Stomach (tissue), 9 donors: ENCODE data around the gene IPCEF1. TPM values are rescaled to one million over a fixed set of nuclear protein-coding genes. Genes with fewer than 3 reads are reported as not detected.

Source experiments
- DNase-seq, 2 donors: peaks; one replicate each; pipeline versions ENCODE4 v3.0.0 to v3.0.0-alpha.2; 2013 to 2019
- H3K27ac ChIP-seq, 5 donors: fragments of 200-600 bp in 4 of 5; sonication (generic) in 4 of 5; one replicate each; pipeline ENCODE4 v1.5.1; 2013 to 2019; ENCODE audit warnings: mild to moderate bottlenecking in 1 of 5, moderate library complexity in 1 of 5
- H3K27me3 ChIP-seq, 3 donors: fragments of 200-600 bp; sonication (generic); one replicate each; pipeline ENCODE4 v1.5.1; 2017 to 2019; ENCODE audit warnings: mixed run types in 1 of 3
- H3K36me3 ChIP-seq, 4 donors: fragments of 200-600 bp; sonication (generic); 1 replicate in 3 of 4; 2 replicates in 1 of 4; pipeline ENCODE4 v1.5.1; 2016 to 2019
- H3K4me1 ChIP-seq, 4 donors: fragments of 200-600 bp; sonication (generic); one replicate each; pipeline ENCODE4 v1.5.1; 2016 to 2019
- H3K4me3 ChIP-seq, 4 donors: fragments of 200-600 bp; sonication (generic) in 3 of 4; one replicate each; pipeline ENCODE4 v1.5.1; 2016 to 2019; ENCODE audit warnings: mild to moderate bottlenecking in 1 of 4
- H3K9me3 ChIP-seq, 4 donors: fragments of 200-600 bp; sonication (generic); one replicate each; pipeline ENCODE4 v1.5.1; 2016 to 2019
- EP300 ChIP-seq: sonication (generic); formaldehyde crosslinking; IDR thresholded peaks from one replicate; pipeline ENCODE4 v1.6.1; 2017; ENCODE audit warnings: antibody characterized with exemption
- POLR2A ChIP-seq, 4 donors: fragments of 450-650 bp; IDR thresholded peaks; one replicate each; pipeline ENCODE4 v1.6.1; 2016; ENCODE audit warnings: antibody characterized with exemption in 4 of 4, control low read depth in 2 of 4, mild to moderate bottlenecking in 1 of 4, moderate library complexity in 1 of 4
- POLR2AphosphoS5 ChIP-seq, 3 donors: sonication (generic); formaldehyde crosslinking; IDR thresholded peaks; one replicate each; pipeline ENCODE4 v1.6.1; 2016; ENCODE audit warnings: antibody characterized with exemption in 3 of 3
- WGBS, 5 donors: extraction: QIAGEN DNeasy Blood & Tissue Kit in 3 of 5; methylation state at CpG; one replicate each; pipeline versions ENCODE4 v1.1.5 to v1.1.7; 2013 to 2018; 5-methylcytosine and 5-hydroxymethylcytosine counted together
- intact Hi-C: fragments of 100-400 bp; cut with DNase I; formaldehyde crosslinking; loops from one replicate; pipeline ENCODE4 v1.15.1; 2023; ENCODE audit warnings: low total_unique reads
- polyA plus RNA-seq, 3 donors: library from polyadenylated mRNA; stranded (reverse); fragments of 200-250 nt; gene quantifications; one replicate each; pipeline ENCODE4 v1.2.3, GENCODE V29; 2013
- total RNA-seq, 5 donors: library from RNA; depleted of rRNA; stranded (reverse); fragments of >200 nt; gene quantifications; one replicate each; pipeline versions ENCODE4 v1.1.0 to v1.2.3, GENCODE V29; 2014 to 2016
- TF ChIP-seq, protein P1 (sequence below), 7 experiments: fragments of 450-650 bp in 4 of 7; fragments of 200-600 bp in 3 of 7; sonication (generic) in 3 of 7; IDR thresholded peaks; one replicate each; pipeline ENCODE4 v1.5.1; 2016 to 2019; ENCODE audit warnings: antibody characterized with exemption in 7 of 7, control low read depth in 2 of 7, mild to moderate bottlenecking in 1 of 7
- donor health status: healthy with polysubstance abuse.
- donor health status: Bipolar disorder and iron deficiency.
- donor health status: healthy.

IPCEF1 gene
- total and polyA plus RNA-seq, 8 donors = under 0.01 to 47.1 (median 1.4) TPM; not detected in 2

DNA sequence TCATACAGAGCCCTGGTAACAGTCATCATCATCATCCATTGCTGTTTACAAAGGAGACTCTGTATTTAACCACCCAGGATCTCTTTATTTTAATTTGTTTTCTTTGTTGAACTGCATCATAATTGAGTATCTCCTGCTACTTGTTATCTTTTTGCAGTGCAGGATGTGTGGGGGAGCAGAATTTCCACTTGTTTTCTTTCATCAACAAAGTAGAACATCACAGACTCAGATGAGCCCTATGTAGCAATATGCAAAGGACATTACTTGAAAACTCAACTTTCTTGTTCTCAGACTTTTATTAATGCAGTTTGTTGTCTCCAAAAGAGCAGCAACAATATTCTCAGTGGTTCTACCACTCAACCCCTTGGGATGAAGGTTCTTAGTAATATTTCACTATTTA is 38.7 kb upstream of the IPCEF1 start:
- no peak for DNase-seq
- no peaks in the 10 kb centered on the region for H3K4me1 ChIP-seq
- H3K27me3 ChIP-seq = no peaks in the 10 kb centered on the region
- H3K9me3 ChIP-seq = no peaks in the 10 kb centered on the region
- TF ChIP-seq, protein P1, sequence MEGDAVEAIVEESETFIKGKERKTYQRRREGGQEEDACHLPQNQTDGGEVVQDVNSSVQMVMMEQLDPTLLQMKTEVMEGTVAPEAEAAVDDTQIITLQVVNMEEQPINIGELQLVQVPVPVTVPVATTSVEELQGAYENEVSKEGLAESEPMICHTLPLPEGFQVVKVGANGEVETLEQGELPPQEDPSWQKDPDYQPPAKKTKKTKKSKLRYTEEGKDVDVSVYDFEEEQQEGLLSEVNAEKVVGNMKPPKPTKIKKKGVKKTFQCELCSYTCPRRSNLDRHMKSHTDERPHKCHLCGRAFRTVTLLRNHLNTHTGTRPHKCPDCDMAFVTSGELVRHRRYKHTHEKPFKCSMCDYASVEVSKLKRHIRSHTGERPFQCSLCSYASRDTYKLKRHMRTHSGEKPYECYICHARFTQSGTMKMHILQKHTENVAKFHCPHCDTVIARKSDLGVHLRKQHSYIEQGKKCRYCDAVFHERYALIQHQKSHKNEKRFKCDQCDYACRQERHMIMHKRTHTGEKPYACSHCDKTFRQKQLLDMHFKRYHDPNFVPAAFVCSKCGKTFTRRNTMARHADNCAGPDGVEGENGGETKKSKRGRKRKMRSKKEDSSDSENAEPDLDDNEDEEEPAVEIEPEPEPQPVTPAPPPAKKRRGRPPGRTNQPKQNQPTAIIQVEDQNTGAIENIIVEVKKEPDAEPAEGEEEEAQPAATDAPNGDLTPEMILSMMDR (IDR thresholded peaks at IDR 0.05) = no peak
- no peak for TF ChIP-seq POLR2A (IDR thresholded peaks at IDR 0.05)
- TF ChIP-seq EP300 = no peak
- no peak for TF ChIP-seq POLR2AphosphoS5 (IDR thresholded peaks at IDR 0.05)
- no peak overlapping the region for H3K27ac ChIP-seq
- intact Hi-C loops = no loop called here
- no peak overlapping the region for H3K4me3 ChIP-seq
- H3K36me3 ChIP-seq = peaks cover 0 to 6% (median 0%) of the 10 kb centered on the region in 4 donors

DNA sequence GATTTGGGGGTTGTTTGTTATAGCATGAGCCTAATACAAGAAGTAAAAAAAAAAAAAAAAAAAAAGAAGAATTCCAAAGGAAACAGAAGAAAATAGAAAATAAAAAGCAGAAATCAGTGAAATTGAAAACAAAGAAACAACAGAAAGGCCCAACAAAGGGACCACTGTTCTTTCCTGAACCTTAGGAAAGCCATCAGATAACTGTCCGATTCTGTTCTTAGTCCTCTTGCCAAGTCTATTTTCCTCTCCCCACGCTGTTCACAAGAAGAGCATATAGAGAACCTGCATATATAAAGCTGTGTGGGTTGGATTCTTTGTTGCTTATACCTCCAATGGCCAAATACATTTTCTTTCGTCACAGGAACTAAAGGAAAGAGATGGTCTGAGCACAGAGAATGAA is 38.0 kb upstream of the IPCEF1 start:
- H3K4me1 ChIP-seq = no peaks in the 10 kb centered on the region
- no peak overlapping the region for H3K27ac ChIP-seq
- no peak overlapping the region for H3K4me3 ChIP-seq
- intact Hi-C loops = no loop called here
- no peak for DNase-seq
- TF ChIP-seq POLR2AphosphoS5 (IDR thresholded peaks at IDR 0.05) (no peak), EP300 (no peak), POLR2A (IDR thresholded peaks at IDR 0.05) (no peak)
- TF ChIP-seq, protein P1 (IDR thresholded peaks at IDR 0.05) = no peak
- no peaks in the 10 kb centered on the region for H3K27me3 ChIP-seq
- 43 to 69% (median 58%) methylated on average over 3 of the region's 3 CpGs for WGBS, 5 donors
- H3K36me3 ChIP-seq = no peaks in the 10 kb centered on the region
- H3K9me3 ChIP-seq = no peaks in the 10 kb centered on the region

DNA sequence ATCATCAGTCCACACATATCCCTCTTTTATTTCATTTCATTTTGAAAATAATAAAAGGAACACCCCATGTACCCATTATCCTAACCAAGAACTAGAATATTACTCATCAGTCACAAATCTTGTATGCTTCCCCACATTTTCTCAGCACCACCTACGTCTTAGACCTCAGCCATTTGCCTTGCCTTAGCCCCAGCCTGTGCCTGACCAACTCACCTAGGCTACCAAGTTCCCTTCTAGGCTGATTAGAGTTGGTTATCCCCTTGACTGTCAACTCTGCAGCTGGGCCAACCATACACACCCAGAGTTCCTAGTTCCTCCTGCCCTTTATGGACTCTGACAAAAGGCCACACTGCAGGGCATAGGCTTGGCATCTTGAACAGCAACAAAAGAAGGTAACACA is 33.4 kb upstream of the IPCEF1 start:
- Histone ChIP-seq H3K4me3 (no peak overlapping the region), H3K36me3 (no peaks in the 10 kb centered on the region), H3K4me1 (peaks cover 0 to 19% (median 0%) of the 10 kb centered on the region in 4 donors), H3K27ac (no peak overlapping the region), H3K9me3 (no peaks in the 10 kb centered on the region), H3K27me3 (no peaks in the 10 kb centered on the region)
- TF ChIP-seq POLR2AphosphoS5 (IDR thresholded peaks at IDR 0.05) = no peak
- no peak for TF ChIP-seq POLR2A (IDR thresholded peaks at IDR 0.05)
- TF ChIP-seq, protein P1 (IDR thresholded peaks at IDR 0.05) = no peak
- no peak for TF ChIP-seq EP300
- no peak for DNase-seq
- WGBS, 5 donors = 83 to 93% (median 92%) methylated on average over 1 of the region's 1 CpG
- intact Hi-C loops = no loop called here

DNA sequence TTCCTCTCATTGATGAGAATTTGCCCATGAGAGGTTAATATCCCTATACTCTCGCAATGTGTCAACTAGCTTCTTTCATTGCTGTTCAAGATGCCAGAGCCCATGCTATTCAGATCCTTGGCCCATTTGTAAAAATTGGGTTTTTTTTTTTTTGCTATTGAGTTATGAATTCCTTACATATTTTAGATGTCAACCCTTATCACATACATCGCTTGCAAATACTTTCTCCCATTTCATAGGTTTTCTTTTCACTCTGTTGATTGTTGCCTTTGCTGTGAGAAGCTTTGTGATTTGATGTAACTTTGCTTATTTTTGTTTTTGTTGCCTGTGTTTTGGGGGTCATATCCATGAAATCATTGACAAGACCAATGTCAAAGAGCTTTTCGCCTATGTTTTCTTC is 32.2 kb upstream of the IPCEF1 start:
- TF ChIP-seq POLR2AphosphoS5 (IDR thresholded peaks at IDR 0.05) (no peak), EP300 (no peak), POLR2A (IDR thresholded peaks at IDR 0.05) (no peak)
- TF ChIP-seq, protein P1 (IDR thresholded peaks at IDR 0.05) = no peak
- peaks cover 0 to 24% (median 10%) of the 10 kb centered on the region in 4 donors for H3K4me1 ChIP-seq
- no peak overlapping the region for H3K27ac ChIP-seq
- no peaks in the 10 kb centered on the region for H3K9me3 ChIP-seq
- H3K27me3 ChIP-seq = no peaks in the 10 kb centered on the region
- no peaks in the 10 kb centered on the region for H3K36me3 ChIP-seq
- 85 to 98% (median 93%) methylated on average over 3 of the region's 3 CpGs for WGBS, 5 donors
- no peak for DNase-seq
- H3K4me3 ChIP-seq = no peak overlapping the region
- intact Hi-C loops = no loop called here
